Measurements from ENCODE around the gene SMC1B. TPM values are rescaled to one million over a fixed set of nuclear protein-coding genes. Genes with fewer than 3 reads are reported as not detected.

SMC1B gene
- total and polyA plus RNA-seq, 9 of the 15 experiments (the other 6 are each of a cell fraction or from before 2014, with no cell fraction given) = 0.03 TPM; not detected in 8

GRCh38 chr22:45314786-45315185 lies 98.6 kb downstream of the SMC1B start (continued):
- TF ChIP-seq ZBTB40 (IDR thresholded peaks at IDR 0.05) = no peak
- no peak for TF ChIP-seq ZBTB40 (CRISPR knock-in tag; IDR thresholded peaks at IDR 0.05)
- TF ChIP-seq CREM (IDR thresholded peaks at IDR 0.05; ENCODE audit: low read depth) = peak; percentile 24; the same call in 1 of the 2 replicates
- no peak for TF ChIP-seq HOXB6 (CRISPR knock-in tag; IDR thresholded peaks at IDR 0.05; ENCODE audit: borderline replicate concordance)
- no peak for TF ChIP-seq HLTF (IDR thresholded peaks at IDR 0.05)
- peak in 1 of 2 experiments; percentile 38; a peak in 1 of 4 replicates for TF ChIP-seq RCOR1 (IDR thresholded peaks at IDR 0.05; ENCODE audit: borderline replicate concordance in 1 of 2, low read depth in 2 of 2, low read length in 2 of 2)
- TF ChIP-seq DPF2 (IDR thresholded peaks at IDR 0.05) = 0 out of 2 replicates have a peak, but pooled peaks have one; percentile 9
- no peak for TF ChIP-seq HDAC1 (IDR thresholded peaks at IDR 0.05)
- TF ChIP-seq NR1H2 (CRISPR knock-in tag; IDR thresholded peaks at IDR 0.05) = no peak
- TF ChIP-seq GABPA (tag; conservative IDR thresholded peaks at IDR 0.05; ENCODE audit: low read depth) = no peak
- peak; percentile 68; the same call in 1 of the 2 replicates for TF ChIP-seq EP300 (IDR thresholded peaks at IDR 0.05; ENCODE audit: low read length)
- no peak for TF ChIP-seq NKRF (IDR thresholded peaks at IDR 0.05; ENCODE audit: borderline replicate concordance)
- TF ChIP-seq PTRF (tag; IDR thresholded peaks at IDR 0.05) = no peak
- TF ChIP-seq NFE2 (IDR thresholded peaks at IDR 0.05; ENCODE audit: low read depth) = no peak
- no peak for TF ChIP-seq ZBTB9 (CRISPR knock-in tag; IDR thresholded peaks at IDR 0.05)
- no peak for TF ChIP-seq ELK3 (CRISPR knock-in tag; IDR thresholded peaks at IDR 0.05)
- no peak for TF ChIP-seq ZNF347 (CRISPR knock-in tag; IDR thresholded peaks at IDR 0.05; ENCODE audit: low read depth)

Measured in K562 (cell line).